HFF-Myc (cell line): ENCODE results near the gene KRT31.
"Not testable (repeated sequence)": the region's sequence is repeated elsewhere in the genome, so short reads cannot be mapped to it uniquely, and the experiment has no call there.

ENCODE experiments used
- DNase-seq: peaks from one replicate; pipeline ENCODE4 v3.0.0-alpha.2; 2011; ENCODE audit warnings: low read depth; ENCODE audit errors: extremely low read depth
- H3K4me3 ChIP-seq: replicated peaks from 2 replicates; pipeline ENCODE4 v1.5.1; 2011; ENCODE audit warnings: low read depth, mild to moderate bottlenecking, control low read depth, low read length
- CTCF ChIP-seq: IDR thresholded peaks from 2 replicates; pipeline ENCODE4 v1.5.1; 2012; ENCODE audit warnings: mild to moderate bottlenecking, low read depth, low read length, control low read depth; ENCODE audit errors: missing control alignments

The KRT31 gene

GRCh38 chr17:41404024-41404671, 6.7 kb upstream of the KRT31 start:
- peak; percentile 96 for DNase-seq
- no peak overlapping the region for H3K4me3 ChIP-seq
- no peak for TF ChIP-seq CTCF

- no peak for DNase-seq
- no peak for TF ChIP-seq CTCF
Measured at GRCh38 chr17:41403404-41404023, 6.1 kb upstream of the KRT31 start.

GRCh38 chr17:41402161-41402560, 4.8 kb upstream of the KRT31 start:
- H3K4me3 ChIP-seq: no peak overlapping the region
- TF ChIP-seq CTCF: no peak
- no peak for DNase-seq

More at GRCh38 chr17:41403404-41404023, 6.1 kb upstream of the KRT31 start:
- no peak overlapping the region for H3K4me3 ChIP-seq

- TF ChIP-seq CTCF: no peak
- no peak overlapping the region for H3K4me3 ChIP-seq
- no peak for DNase-seq
Measured at GRCh38 chr17:41396340-41396739, 1.1 kb downstream of the KRT31 start.

GRCh38 chr17:41395611-41396010, 1.8 kb downstream of the KRT31 start:
- H3K4me3 ChIP-seq: no peak overlapping the region
- no peak for TF ChIP-seq CTCF
- DNase-seq: no peak

GRCh38 chr17:41395044-41395443, 2.4 kb downstream of the KRT31 start:
- not testable (repeated sequence) for DNase-seq, H3K4me3 ChIP-seq

- TF ChIP-seq CTCF: no peak
- no peak for DNase-seq
- no peak overlapping the region for H3K4me3 ChIP-seq
Measured at GRCh38 chr17:41394254-41394996, 3.0 kb downstream of the KRT31 start.
